OCI-LY3 (cell line): ENCODE results near the gene PPAT.

ENCODE experiments used
- CTCF ChIP-seq: fragments of 200-600, 300-600 bp; sonication (generic); IDR thresholded peaks from 2 replicates; pipeline ENCODE4 v1.5.1; 2014; ENCODE audit warnings: antibody characterized with exemption, low read length, low read depth
- EZH2phosphoT487 ChIP-seq: fragments of 200-600 bp; shearing (Covaris generic); IDR thresholded peaks from 2 replicates; pipeline ENCODE4 v1.6.1; 2018; ENCODE audit warnings: antibody characterized with exemption, mixed run types, low read depth

- no peak for TF ChIP-seq CTCF
- no peak for TF ChIP-seq EZH2phosphoT487
These were observed 40.5 kb upstream of the PPAT start for GRCh38 chr4:56475917-56476316.
